Measurements from ENCODE around the gene FAM185A. TPM values are rescaled to one million over a fixed set of nuclear protein-coding genes. Genes with fewer than 3 reads are reported as not detected.

Gene FAM185A
- total RNA-seq, 3 donors from 2014 or later (not counting 1 experiment from before 2014, with no cell fraction given), result 5.8 to 8.9 (median 5.9) TPM

DNA sequence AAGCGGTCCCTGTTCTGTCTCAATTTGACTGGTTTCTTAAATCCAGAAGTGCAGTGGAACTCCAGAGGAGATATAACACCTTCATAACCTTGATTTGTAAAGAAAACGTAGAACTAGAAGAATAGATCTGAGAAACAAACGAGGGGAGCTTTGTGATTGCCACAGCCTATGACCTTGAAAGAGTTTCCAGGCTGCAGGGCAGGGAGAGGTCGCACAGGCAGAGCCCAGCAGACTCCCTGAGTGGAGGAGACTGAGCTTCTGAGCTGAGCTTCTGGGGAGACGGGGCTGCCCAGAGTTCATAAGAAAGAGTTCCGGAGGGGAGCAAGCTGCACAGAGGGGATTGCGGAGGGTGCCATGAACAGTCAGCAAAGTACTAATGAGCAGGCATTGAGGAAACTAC is 57.8 kb downstream of the FAM185A start:
- no peak overlapping the region for H3K27ac Mint-ChIP-seq
- no peak overlapping the region for H3K4me3 Mint-ChIP-seq
- H3K36me3 Mint-ChIP-seq, result no peaks in the 10 kb centered on the region
- Histone ChIP-seq H3K9me3 (ENCODE audit: control insufficient read depth, insufficient read depth, low read length) (no peaks in the 10 kb centered on the region), H3K27me3 (ENCODE audit: control insufficient read depth, insufficient read depth, low read length) (no peaks in the 10 kb centered on the region), H3K36me3 (ENCODE audit: control insufficient read depth, insufficient read depth, low read length) (no peaks in the 10 kb centered on the region), H3K4me3 (ENCODE audit: low read length) (no peak overlapping the region), H3K27ac (ENCODE audit: low read length) (no peak overlapping the region), H3K4me1 (ENCODE audit: control insufficient read depth, insufficient read depth, low read length) (no peaks in the 10 kb centered on the region)
- DNase-seq (no peak), ATAC-seq (no peak)
- WGBS (ENCODE audit: insufficient coverage), result 92% methylated on average over 7 of the region's 7 CpGs
- no peaks in the 10 kb centered on the region for H3K4me1 Mint-ChIP-seq
- no peaks in the 10 kb centered on the region for H3K27me3 Mint-ChIP-seq (ENCODE audit: low read depth in 2 of 2)
- H3K9me3 Mint-ChIP-seq, result peaks cover 2 to 4% of the 10 kb centered on the region in 2 donors
- TF ChIP-seq, protein P1, sequence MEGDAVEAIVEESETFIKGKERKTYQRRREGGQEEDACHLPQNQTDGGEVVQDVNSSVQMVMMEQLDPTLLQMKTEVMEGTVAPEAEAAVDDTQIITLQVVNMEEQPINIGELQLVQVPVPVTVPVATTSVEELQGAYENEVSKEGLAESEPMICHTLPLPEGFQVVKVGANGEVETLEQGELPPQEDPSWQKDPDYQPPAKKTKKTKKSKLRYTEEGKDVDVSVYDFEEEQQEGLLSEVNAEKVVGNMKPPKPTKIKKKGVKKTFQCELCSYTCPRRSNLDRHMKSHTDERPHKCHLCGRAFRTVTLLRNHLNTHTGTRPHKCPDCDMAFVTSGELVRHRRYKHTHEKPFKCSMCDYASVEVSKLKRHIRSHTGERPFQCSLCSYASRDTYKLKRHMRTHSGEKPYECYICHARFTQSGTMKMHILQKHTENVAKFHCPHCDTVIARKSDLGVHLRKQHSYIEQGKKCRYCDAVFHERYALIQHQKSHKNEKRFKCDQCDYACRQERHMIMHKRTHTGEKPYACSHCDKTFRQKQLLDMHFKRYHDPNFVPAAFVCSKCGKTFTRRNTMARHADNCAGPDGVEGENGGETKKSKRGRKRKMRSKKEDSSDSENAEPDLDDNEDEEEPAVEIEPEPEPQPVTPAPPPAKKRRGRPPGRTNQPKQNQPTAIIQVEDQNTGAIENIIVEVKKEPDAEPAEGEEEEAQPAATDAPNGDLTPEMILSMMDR (IDR thresholded peaks at IDR 0.05), result no peak
- intact Hi-C loops (cut with micrococcal nuclease), result no loop called here

DNA sequence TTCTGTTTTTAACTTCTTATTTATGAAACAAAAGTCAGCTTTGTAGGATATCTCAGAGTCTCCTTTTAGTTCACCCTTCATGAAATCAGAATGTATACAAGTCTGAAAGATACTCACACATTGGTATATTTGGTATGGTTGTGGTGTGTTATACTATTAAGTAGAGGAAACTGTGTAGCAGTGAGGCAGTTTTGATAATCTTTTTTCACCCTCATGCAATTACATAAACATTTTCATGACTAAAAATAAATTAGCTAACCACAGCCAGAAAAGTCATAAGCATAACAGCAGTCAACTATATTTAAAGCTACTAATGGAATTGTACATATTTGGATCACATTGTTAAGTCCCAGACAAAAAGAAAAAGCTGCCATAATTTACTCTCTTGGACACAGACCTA is 62.1 kb downstream of the FAM185A start:
- H3K4me3 Mint-ChIP-seq, result no peak overlapping the region
- H3K4me1 Mint-ChIP-seq, result no peaks in the 10 kb centered on the region
- intact Hi-C loops (cut with micrococcal nuclease), result no loop called here
- H3K4me1 ChIP-seq (ENCODE audit: control insufficient read depth, insufficient read depth, low read length), result no peaks in the 10 kb centered on the region
- H3K9me3 Mint-ChIP-seq, result no peaks in the 10 kb centered on the region
- no peaks in the 10 kb centered on the region for H3K36me3 ChIP-seq (ENCODE audit: control insufficient read depth, insufficient read depth, low read length)
- no peak overlapping the region for H3K27ac Mint-ChIP-seq
- H3K36me3 Mint-ChIP-seq, result no peaks in the 10 kb centered on the region
- TF ChIP-seq, protein P1 (IDR thresholded peaks at IDR 0.05), result no peak
- H3K9me3 ChIP-seq (ENCODE audit: control insufficient read depth, insufficient read depth, low read length), result no peaks in the 10 kb centered on the region
- ATAC-seq, result no peak
- H3K27me3 Mint-ChIP-seq (ENCODE audit: low read depth in 2 of 2), result no peaks in the 10 kb centered on the region
- no peak for DNase-seq
- no peak overlapping the region for H3K4me3 ChIP-seq (ENCODE audit: low read length)
- no peaks in the 10 kb centered on the region for H3K27me3 ChIP-seq (ENCODE audit: control insufficient read depth, insufficient read depth, low read length)
- no peak overlapping the region for H3K27ac ChIP-seq (ENCODE audit: low read length)

DNA sequence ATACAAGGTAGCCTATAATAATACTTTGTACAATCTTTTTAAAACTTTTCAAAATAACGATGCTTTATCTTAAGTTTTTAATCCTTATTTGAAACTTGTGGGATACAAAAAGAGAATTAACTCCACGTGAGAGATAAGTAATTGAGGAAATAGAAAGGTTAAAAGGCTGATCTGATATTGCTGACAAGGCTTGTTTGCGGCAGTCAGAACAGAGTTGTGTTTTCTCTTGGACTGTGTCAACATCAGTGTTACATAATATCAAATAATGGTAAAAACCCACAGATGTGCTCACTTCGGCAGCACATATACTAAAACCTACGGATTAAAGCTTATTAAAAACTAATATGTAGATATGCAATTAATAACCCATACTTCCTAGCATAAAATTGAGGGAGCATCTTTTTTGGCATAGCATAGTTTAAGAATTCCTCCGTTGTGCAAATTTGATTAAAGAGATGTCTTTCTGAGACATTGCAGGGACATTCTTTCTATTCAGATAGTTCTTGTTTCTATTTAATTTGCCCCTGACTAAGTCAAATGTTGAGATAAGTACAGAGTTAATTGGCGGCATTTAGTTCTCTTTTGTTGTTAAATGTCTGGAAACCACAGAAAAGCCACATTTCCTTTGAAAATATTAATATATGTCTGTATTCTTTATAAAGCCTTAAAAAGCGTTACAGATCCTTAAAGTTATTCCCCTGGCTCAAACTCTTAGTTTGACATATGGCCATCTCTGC is 63.3 kb downstream of the FAM185A start:
- intact Hi-C loops (cut with micrococcal nuclease), result no loop called here
- Histone ChIP-seq H3K4me1 (ENCODE audit: control insufficient read depth, insufficient read depth, low read length) (no peaks in the 10 kb centered on the region), H3K4me3 (ENCODE audit: low read length) (no peak overlapping the region), H3K36me3 (ENCODE audit: control insufficient read depth, insufficient read depth, low read length) (no peaks in the 10 kb centered on the region), H3K27me3 (ENCODE audit: control insufficient read depth, insufficient read depth, low read length) (no peaks in the 10 kb centered on the region), H3K9me3 (ENCODE audit: control insufficient read depth, insufficient read depth, low read length) (no peaks in the 10 kb centered on the region), H3K27ac (ENCODE audit: low read length) (no peak overlapping the region)
- no peak overlapping the region for H3K4me3 Mint-ChIP-seq
- H3K4me1 Mint-ChIP-seq, result no peaks in the 10 kb centered on the region
- no peak overlapping the region for H3K27ac Mint-ChIP-seq
- DNase-seq, result no peak
- TF ChIP-seq, protein P1 (IDR thresholded peaks at IDR 0.05), result no peak
- H3K27me3 Mint-ChIP-seq (ENCODE audit: low read depth in 2 of 2), result no peaks in the 10 kb centered on the region
- H3K36me3 Mint-ChIP-seq, result no peaks in the 10 kb centered on the region
- ATAC-seq, result no peak
- H3K9me3 Mint-ChIP-seq, result no peaks in the 10 kb centered on the region
- WGBS (ENCODE audit: insufficient coverage), result 23% methylated on average over 3 of the region's 8 CpGs
